ENCODE results near the gene SEMA5B.

GRCh38 chr3:122929188-122930062, 98.1 kb downstream of the SEMA5B start:
- TF ChIP-seq ZNF274 (IDR thresholded peaks at IDR 0.05; ENCODE audit: low read depth, low read length), result no peak
- TF ChIP-seq YY1 (IDR thresholded peaks at IDR 0.05; ENCODE audit: insufficient read depth, insufficient read length), result no peak
- TF ChIP-seq SUZ12 (IDR thresholded peaks at IDR 0.05; ENCODE audit: extremely low read depth, insufficient read depth, insufficient read length), result no peak

Measured in NT2/D1 (cell line).